Breast epithelium (tissue), 4 donors: ENCODE results near the gene BTRC. TPM values are rescaled to one million over a fixed set of nuclear protein-coding genes. Genes with fewer than 3 reads are reported as not detected.
A peak's percentile ranks its signal among the peaks of the same experiment; 100 is the strongest.

Source experiments
- DNase-seq, 2 donors: peaks; one replicate each; pipeline ENCODE4 v3.0.0-alpha.2; 2019; ENCODE audit warnings: low spot score in 2 of 2
- H3K27ac ChIP-seq, 2 donors: fragments of 200-600 bp; sonication (generic) in 1 of 2; one replicate each; pipeline ENCODE4 v1.5.1; 2016 to 2019; ENCODE audit warnings: mild to moderate bottlenecking in 1 of 2
- H3K27me3 ChIP-seq, 2 donors: fragments of 200-600 bp; sonication (generic) in 1 of 2; one replicate each; pipeline versions ENCODE4 v1.5.1 to v1.6.0; 2017 to 2019; ENCODE audit warnings: control low read depth in 1 of 2, mild to moderate bottlenecking in 1 of 2
- H3K36me3 ChIP-seq: fragments of 200-600 bp; one replicate; pipeline ENCODE4 v1.5.1; 2019
- H3K4me1 ChIP-seq, 2 donors: fragments of 200-600 bp; sonication (generic); one replicate each; pipeline ENCODE4 v1.5.1; 2016 to 2019; ENCODE audit warnings: control low read depth in 1 of 2
- H3K4me3 ChIP-seq, 3 donors: fragments of 200-600 bp; sonication (generic); 1 replicate in 2 of 3; 2 replicates in 1 of 3; pipeline ENCODE4 v1.5.1; 2016 to 2019; ENCODE audit warnings: mild to moderate bottlenecking in 3 of 3, moderate library complexity in 2 of 3
- H3K9me3 ChIP-seq, 2 donors: fragments of 200-600 bp; sonication (generic) in 1 of 2; one replicate each; pipeline ENCODE4 v1.5.1; 2016 to 2019; ENCODE audit warnings: control low read depth in 1 of 2
- POLR2A ChIP-seq: fragments of 450-650 bp; IDR thresholded peaks from one replicate; pipeline ENCODE4 v1.6.1; 2016; ENCODE audit warnings: antibody characterized with exemption, mild to moderate bottlenecking, moderate library complexity
- POLR2AphosphoS5 ChIP-seq, 3 donors: sonication (generic); formaldehyde crosslinking; IDR thresholded peaks; one replicate each; pipeline ENCODE4 v1.6.1; 2017; ENCODE audit warnings: antibody characterized with exemption in 3 of 3
- intact Hi-C: fragments of 100-400 bp; cut with DNase I; formaldehyde crosslinking; loops from one replicate; pipeline ENCODE4 v1.15.1; 2023; ENCODE audit warnings: low total_unique reads
- total RNA-seq, 3 donors: library from RNA; depleted of rRNA; stranded (reverse); fragments of >200 nt; gene quantifications; one replicate each; pipeline ENCODE4 v1.1.0, GENCODE V29; 2016
- TF ChIP-seq, protein P1 (sequence below), 3 donors: fragments of 450-650 bp; IDR thresholded peaks; one replicate each; pipeline ENCODE4 v1.5.1; 2016 to 2017; ENCODE audit warnings: antibody characterized with exemption in 3 of 3, mild to moderate bottlenecking in 3 of 3, moderate library complexity in 3 of 3

BTRC gene
- total RNA-seq, 3 donors from 2014 or later, result 13.4 to 24.3 (median 15.1) TPM

- intact Hi-C loops, result no loop called here
- Histone ChIP-seq H3K9me3 (no peaks in the 10 kb centered on the region), H3K4me1 (no peaks in the 10 kb centered on the region), H3K27me3 (no peaks in the 10 kb centered on the region), H3K36me3 (no peaks in the 10 kb centered on the region), H3K4me3 (no peak overlapping the region), H3K27ac (no peak overlapping the region)
- TF ChIP-seq POLR2A (no peak), POLR2AphosphoS5 (IDR thresholded peaks at IDR 0.05) (no peak)
- TF ChIP-seq, protein P1, sequence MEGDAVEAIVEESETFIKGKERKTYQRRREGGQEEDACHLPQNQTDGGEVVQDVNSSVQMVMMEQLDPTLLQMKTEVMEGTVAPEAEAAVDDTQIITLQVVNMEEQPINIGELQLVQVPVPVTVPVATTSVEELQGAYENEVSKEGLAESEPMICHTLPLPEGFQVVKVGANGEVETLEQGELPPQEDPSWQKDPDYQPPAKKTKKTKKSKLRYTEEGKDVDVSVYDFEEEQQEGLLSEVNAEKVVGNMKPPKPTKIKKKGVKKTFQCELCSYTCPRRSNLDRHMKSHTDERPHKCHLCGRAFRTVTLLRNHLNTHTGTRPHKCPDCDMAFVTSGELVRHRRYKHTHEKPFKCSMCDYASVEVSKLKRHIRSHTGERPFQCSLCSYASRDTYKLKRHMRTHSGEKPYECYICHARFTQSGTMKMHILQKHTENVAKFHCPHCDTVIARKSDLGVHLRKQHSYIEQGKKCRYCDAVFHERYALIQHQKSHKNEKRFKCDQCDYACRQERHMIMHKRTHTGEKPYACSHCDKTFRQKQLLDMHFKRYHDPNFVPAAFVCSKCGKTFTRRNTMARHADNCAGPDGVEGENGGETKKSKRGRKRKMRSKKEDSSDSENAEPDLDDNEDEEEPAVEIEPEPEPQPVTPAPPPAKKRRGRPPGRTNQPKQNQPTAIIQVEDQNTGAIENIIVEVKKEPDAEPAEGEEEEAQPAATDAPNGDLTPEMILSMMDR (IDR thresholded peaks at IDR 0.05), result no peak
- DNase-seq, result no peak
Measured at GRCh38 chr10:101466016-101466912, 112.3 kb downstream of the BTRC start.

DNA sequence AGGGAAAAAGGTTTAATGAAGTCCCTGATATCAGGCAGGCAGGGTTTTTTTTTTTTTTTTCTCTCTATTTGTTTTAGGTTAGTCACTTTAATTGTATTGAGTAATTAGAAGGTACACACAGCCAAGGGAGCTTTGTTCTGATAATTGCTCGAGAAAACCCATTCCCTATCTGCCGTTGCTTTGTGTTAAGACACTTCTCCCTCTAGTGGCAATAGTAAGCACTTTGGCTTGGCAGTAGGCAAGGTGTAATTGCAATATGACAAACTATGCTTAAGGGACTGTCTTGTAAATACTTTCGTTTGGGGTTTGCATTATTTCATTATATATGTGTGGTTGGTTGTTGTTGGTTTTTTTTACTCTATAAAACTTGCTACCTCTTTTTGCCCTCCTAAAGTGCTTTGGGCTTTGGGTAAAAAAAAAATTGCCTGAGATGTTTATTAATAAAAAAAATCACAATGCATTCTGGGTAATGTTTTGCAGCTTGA lies 113.4 kb downstream of the BTRC start:
- H3K36me3 ChIP-seq, result no peaks in the 10 kb centered on the region
- intact Hi-C loops, result no loop called here
- H3K4me1 ChIP-seq, result no peaks in the 10 kb centered on the region
- no peaks in the 10 kb centered on the region for H3K9me3 ChIP-seq
- TF ChIP-seq POLR2A, result no peak
- TF ChIP-seq, protein P1 (IDR thresholded peaks at IDR 0.05), result peak; percentile 38 to 80 (median 69)
- TF ChIP-seq POLR2AphosphoS5 (IDR thresholded peaks at IDR 0.05), result no peak
- DNase-seq, result peak in 1 of 2 donors; percentile 40
- H3K27ac ChIP-seq, result no peak overlapping the region
- no peak overlapping the region for H3K4me3 ChIP-seq
- no peaks in the 10 kb centered on the region for H3K27me3 ChIP-seq

- intact Hi-C loops, result no loop called here
- TF ChIP-seq, protein P1 (IDR thresholded peaks at IDR 0.05), result no peak
- no peak for TF ChIP-seq POLR2A
- no peak for TF ChIP-seq POLR2AphosphoS5 (IDR thresholded peaks at IDR 0.05)
- Histone ChIP-seq H3K27ac (no peak overlapping the region), H3K27me3 (no peaks in the 10 kb centered on the region), H3K4me1 (no peaks in the 10 kb centered on the region), H3K4me3 (no peak overlapping the region), H3K36me3 (no peaks in the 10 kb centered on the region), H3K9me3 (no peaks in the 10 kb centered on the region)
- no peak for DNase-seq
Measured at GRCh38 chr10:101468159-101468558, 114.2 kb downstream of the BTRC start.

DNA sequence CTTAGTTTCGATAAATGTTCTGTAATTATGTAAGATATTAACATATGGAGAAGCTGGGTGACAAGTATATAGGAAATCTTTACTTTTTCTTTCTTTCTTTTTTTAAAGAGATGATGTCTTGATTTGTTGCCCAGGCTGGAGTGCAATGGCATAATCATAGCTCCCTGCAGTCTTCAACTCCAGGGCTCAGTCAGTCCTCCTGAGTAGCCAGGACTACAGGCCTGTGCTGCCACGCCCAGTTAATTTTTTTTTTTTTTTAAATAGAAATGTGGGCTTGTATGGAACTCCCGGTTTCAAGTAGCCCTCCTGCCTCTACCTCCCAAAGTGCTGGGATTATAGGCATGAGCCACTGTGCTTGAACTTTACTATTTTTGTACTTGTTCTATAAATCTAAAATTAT lies 122.4 kb downstream of the BTRC start:
- no peaks in the 10 kb centered on the region for H3K9me3 ChIP-seq
- intact Hi-C loops, result no loop called here
- H3K36me3 ChIP-seq, result peaks cover 9% of the 10 kb centered on the region
- H3K27ac ChIP-seq, result no peak overlapping the region
- TF ChIP-seq POLR2A (no peak), POLR2AphosphoS5 (IDR thresholded peaks at IDR 0.05) (no peak)
- TF ChIP-seq, protein P1 (IDR thresholded peaks at IDR 0.05), result no peak
- no peaks in the 10 kb centered on the region for H3K4me1 ChIP-seq
- no peak for DNase-seq
- H3K4me3 ChIP-seq, result no peak overlapping the region
- H3K27me3 ChIP-seq, result no peaks in the 10 kb centered on the region

DNA sequence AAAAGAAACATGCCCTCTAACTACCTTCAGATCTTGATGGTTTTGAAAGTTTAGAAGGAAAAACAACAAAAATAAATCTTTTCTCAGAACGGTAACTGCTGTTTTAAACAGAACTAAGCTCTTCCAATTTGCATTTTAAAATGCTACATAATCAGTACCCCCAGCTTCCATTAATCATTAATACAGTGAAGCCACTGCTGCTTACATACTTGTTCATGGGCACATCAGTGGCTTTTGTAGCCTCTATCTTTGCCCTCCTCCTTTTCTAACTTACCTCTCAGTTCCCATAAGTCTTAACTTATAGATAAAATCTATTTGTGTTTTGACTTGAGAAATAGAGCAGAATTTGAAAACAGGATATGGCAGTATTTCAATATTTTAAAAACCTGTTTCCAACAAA lies 125.0 kb downstream of the BTRC start:
- Histone ChIP-seq H3K4me3 (no peak overlapping the region), H3K9me3 (no peaks in the 10 kb centered on the region), H3K4me1 (no peaks in the 10 kb centered on the region), H3K27me3 (no peaks in the 10 kb centered on the region), H3K27ac (no peak overlapping the region), H3K36me3 (peaks cover 9% of the 10 kb centered on the region)
- no peak for TF ChIP-seq POLR2AphosphoS5 (IDR thresholded peaks at IDR 0.05)
- TF ChIP-seq POLR2A, result no peak
- TF ChIP-seq, protein P1 (IDR thresholded peaks at IDR 0.05), result no peak
- intact Hi-C loops, result no loop called here
- DNase-seq, result no peak
